Measurements from ENCODE around the gene NXPH4. TPM values are rescaled to one million over a fixed set of nuclear protein-coding genes. Genes with fewer than 3 reads are reported as not detected.

The NXPH4 gene
- 2.7 and 5.1 TPM in 2 replicates for total RNA-seq (2014; rRNA removed; shearing (Covaris generic))

DNA sequence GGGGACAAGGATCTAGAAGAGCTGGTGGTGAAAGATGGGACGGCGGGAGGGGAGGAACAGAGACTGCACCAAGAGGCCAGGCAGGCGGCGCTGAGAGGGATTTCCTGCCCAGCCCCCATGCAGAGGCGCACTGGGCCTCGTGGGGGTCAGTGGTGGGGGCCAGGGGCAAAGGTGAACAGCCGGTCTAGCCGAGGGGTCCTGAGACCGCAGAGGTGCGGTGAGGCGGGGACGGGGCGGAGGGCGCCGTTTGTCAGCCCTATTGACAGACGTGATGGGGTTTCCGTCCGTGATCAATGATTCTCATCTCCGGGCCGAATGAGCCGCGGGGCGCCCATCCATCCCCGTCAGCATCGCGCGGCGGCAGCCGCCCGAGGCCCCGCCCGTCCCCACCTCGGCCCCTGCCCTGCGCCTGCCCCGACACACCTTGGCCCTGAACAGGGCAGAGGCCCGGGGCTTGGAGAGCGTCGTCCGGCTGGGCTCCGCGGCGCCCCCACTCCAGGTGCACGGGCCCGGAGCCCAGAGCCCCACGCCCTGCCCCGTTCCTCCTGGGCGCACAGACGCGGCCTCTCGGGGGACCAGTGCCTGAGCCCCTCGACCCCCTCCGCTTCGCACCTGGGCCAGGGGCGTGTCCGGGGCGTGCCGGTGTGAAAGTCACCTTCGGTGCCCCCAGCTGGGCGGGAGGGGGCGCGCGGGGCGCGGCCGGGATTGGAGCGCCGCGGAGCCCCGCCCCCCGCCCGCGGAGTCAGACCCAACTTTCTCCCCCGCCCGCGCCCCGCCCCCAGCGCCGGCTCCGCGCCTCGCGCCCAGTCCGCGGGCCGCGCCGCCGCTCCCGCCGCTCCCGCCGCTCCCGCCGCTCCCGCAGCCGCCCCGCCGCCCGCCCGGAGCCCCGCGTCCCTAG, at the start of gene NXPH4:
Gene NXPH4 (plus strand): TSS at position 781 of the 898 bp plus-strand sequence. CDS start 176 bp downstream, outside the sequence.

DNA sequence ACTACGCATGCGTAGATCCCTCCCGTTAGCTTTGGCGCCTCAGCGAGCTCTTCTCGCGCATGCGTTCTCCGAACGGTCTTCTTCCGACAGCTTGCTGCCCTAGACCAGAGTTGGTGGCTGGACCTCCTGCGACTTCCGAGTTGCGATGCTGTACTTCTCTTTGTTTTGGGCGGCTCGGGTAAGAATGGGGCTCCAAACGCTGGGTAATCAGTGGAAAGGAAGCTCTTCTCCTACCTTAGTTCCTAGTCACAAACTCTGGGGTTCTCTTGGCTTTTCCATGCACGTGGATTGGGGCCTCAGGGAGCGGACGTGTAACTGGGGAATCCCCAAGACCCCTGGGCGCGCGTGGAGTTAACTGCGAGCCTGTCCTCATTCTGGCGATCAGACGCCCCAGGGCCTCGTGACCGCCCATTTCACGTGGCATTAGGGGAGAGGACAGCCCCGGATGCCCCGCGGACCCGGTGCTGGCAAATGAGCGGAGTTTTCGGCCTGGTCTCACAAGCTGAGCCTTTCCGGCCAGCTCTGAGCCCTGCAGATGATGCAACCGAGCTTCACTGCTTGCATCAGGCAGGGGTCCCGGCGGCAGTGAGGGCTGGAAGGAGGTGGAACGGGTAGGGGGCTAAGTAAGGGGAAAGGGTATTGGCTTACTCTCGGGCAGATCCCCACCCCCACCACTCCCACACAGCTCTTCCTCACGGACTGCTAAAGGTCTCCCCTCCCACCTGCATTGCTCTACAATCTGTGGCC, 13.2 kb downstream of the NXPH4 start, which contains the start of gene SHMT2:
Gene SHMT2 (plus strand): TSS at position 78 of the 747 bp plus-strand sequence. CDS start 68 bp downstream, at position 146.

DNA sequence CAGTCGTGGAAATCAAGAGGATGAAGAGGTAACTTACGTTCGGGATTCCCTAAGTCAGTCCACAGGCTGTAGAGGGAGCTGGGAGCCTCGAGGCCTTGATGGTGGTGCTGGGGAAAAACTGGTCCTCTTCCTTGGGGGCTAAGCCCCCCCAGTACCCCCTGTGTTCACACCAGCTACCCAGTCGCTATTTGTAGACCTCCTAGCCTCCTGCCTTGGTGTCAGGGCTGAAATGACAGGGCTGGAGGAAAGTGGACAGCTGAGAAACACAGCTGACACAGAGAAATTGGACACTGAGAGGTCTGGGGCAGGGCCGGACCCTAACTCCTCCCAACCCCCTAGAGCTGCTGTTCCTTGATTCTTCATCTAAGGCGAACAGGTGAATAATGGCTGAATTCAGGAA, 34.4 kb downstream of the NXPH4 start, which contains the start of gene STAC3:
Gene STAC3 (minus strand): TSS at position 232 of the 400 bp plus-strand sequence. CDS start 1,551 bp downstream, outside the sequence.

Small RNAs within 50 kb of the gene (small RNA-seq; reads per million reads assigned to genes)
- not detected for gene MIR1228

Other genes starting within 250 kb of the NXPH4 start
- 7.4 and 8.7 TPM in 2 replicates for gene ZBTB39, start 210.2 kb upstream of the NXPH4 start, total RNA-seq (2014; rRNA removed; shearing (Covaris generic))
- not detected in 2 replicates for gene TAC3, start 200.3 kb upstream of the NXPH4 start, total RNA-seq (2014; rRNA removed; shearing (Covaris generic))
- gene MYO1A, start 166.7 kb upstream of the NXPH4 start, total RNA-seq (2014; rRNA removed; shearing (Covaris generic)): not detected in 2 replicates
- 13.0 and 14.4 TPM in 2 replicates for gene NEMP1, start 138.0 kb upstream of the NXPH4 start, total RNA-seq (2014; rRNA removed; shearing (Covaris generic))
- gene NAB2, start 127.7 kb upstream of the NXPH4 start, total RNA-seq (2014; rRNA removed; shearing (Covaris generic)): 59.3 and 61.1 TPM in 2 replicates
- 39.1 and 41.4 TPM in 2 replicates for gene STAT6, start 105.4 kb upstream of the NXPH4 start, total RNA-seq (2014; rRNA removed; shearing (Covaris generic))
- 19.3 and 21.0 TPM in 2 replicates for gene LRP1, start 88.3 kb upstream of the NXPH4 start, total RNA-seq (2014; rRNA removed; shearing (Covaris generic))
- gene LRP1-AS, start 69.2 kb upstream of the NXPH4 start, total RNA-seq (2014; rRNA removed; shearing (Covaris generic)): not detected in 2 replicates
- 404 and 416 TPM in 2 replicates for gene SHMT2, start 12.9 kb downstream of the NXPH4 start, total RNA-seq (2014; rRNA removed; shearing (Covaris generic))
- 1.1 and 2.0 TPM in 2 replicates for gene STAC3, start 34.4 kb downstream of the NXPH4 start, total RNA-seq (2014; rRNA removed; shearing (Covaris generic))
- gene R3HDM2, start 214.2 kb downstream of the NXPH4 start, total RNA-seq (2014; rRNA removed; shearing (Covaris generic)): 23.2 and 30.1 TPM in 2 replicates
- gene INHBC, start 218.0 kb downstream of the NXPH4 start, total RNA-seq (2014; rRNA removed; shearing (Covaris generic)): not detected in 2 replicates
- 4.3 and 4.9 TPM in 2 replicates for gene INHBE, start 238.5 kb downstream of the NXPH4 start, total RNA-seq (2014; rRNA removed; shearing (Covaris generic))
- gene GLI1, start 243.0 kb downstream of the NXPH4 start, total RNA-seq (2014; rRNA removed; shearing (Covaris generic)): 0.30 and 0.90 TPM in 2 replicates

Data from A375 (cell line).